T-helper 2 cell treated with Interferon-gamma antibody and Interleukin-4, amounts not matched to agents 5 μg/mL and 100 μg/mL, for 36 hours (primary cell): ENCODE measurements around the gene R3HDM2.

Experiments used
- DNase-seq: peaks from one replicate; pipeline ENCODE4 v3.0.0; 2021; ENCODE audit warnings: low spot score
- H3K27ac Mint-ChIP-seq: one replicate; pipeline ENCODE4 v1.8.0; 2021; ENCODE audit warnings: mild to moderate bottlenecking, mixed read lengths
- H3K27me3 Mint-ChIP-seq: one replicate; pipeline ENCODE4 v1.8.0; 2021; ENCODE audit warnings: low read depth, mixed read lengths
- H3K36me3 Mint-ChIP-seq: one replicate; pipeline ENCODE4 v1.8.0; 2021; ENCODE audit warnings: low read depth, mixed read lengths
- H3K4me1 Mint-ChIP-seq: one replicate; pipeline ENCODE4 v1.8.0; 2021; ENCODE audit warnings: low read depth, mixed read lengths
- H3K4me3 Mint-ChIP-seq: one replicate; pipeline ENCODE4 v1.8.0; 2022; ENCODE audit warnings: mild to moderate bottlenecking, moderate library complexity, mixed read lengths
- H3K9me3 Mint-ChIP-seq: one replicate; pipeline ENCODE4 v1.8.0; 2021; ENCODE audit warnings: mixed read lengths

R3HDM2 gene

GRCh38 chr12:57211791-57212700 lies 218.8 kb downstream of the R3HDM2 start:
- no peak for DNase-seq
- peaks cover 30% of the 10 kb centered on the region for H3K27me3 Mint-ChIP-seq
- H3K36me3 Mint-ChIP-seq: no peaks in the 10 kb centered on the region
- H3K4me3 Mint-ChIP-seq: no peak overlapping the region
- no peaks in the 10 kb centered on the region for H3K9me3 Mint-ChIP-seq
- no peak overlapping the region for H3K27ac Mint-ChIP-seq
- peaks cover 24% of the 10 kb centered on the region for H3K4me1 Mint-ChIP-seq

GRCh38 chr12:57210926-57211692 lies 219.7 kb downstream of the R3HDM2 start:
- Mint-ChIP-seq H3K27ac (no peak overlapping the region), H3K36me3 (no peaks in the 10 kb centered on the region), H3K4me3 (no peak overlapping the region), H3K4me1 (peaks cover 24% of the 10 kb centered on the region), H3K9me3 (no peaks in the 10 kb centered on the region), H3K27me3 (peaks cover 29% of the 10 kb centered on the region)
- DNase-seq: no peak

- Mint-ChIP-seq H3K4me3 (no peak overlapping the region), H3K27me3 (peaks cover 23% of the 10 kb centered on the region), H3K9me3 (no peaks in the 10 kb centered on the region), H3K4me1 (peaks cover 19% of the 10 kb centered on the region), H3K36me3 (no peaks in the 10 kb centered on the region), H3K27ac (no peak overlapping the region)
- DNase-seq: no peak
Measured at GRCh38 chr12:57210461-57210860, 220.4 kb downstream of the R3HDM2 start.

GRCh38 chr12:57209916-57210315 lies 220.9 kb downstream of the R3HDM2 start:
- no peak overlapping the region for H3K4me3 Mint-ChIP-seq
- peaks cover 17% of the 10 kb centered on the region for H3K27me3 Mint-ChIP-seq
- DNase-seq: no peak
- H3K4me1 Mint-ChIP-seq: peaks cover 16% of the 10 kb centered on the region
- no peaks in the 10 kb centered on the region for H3K9me3 Mint-ChIP-seq
- H3K27ac Mint-ChIP-seq: no peak overlapping the region
- no peaks in the 10 kb centered on the region for H3K36me3 Mint-ChIP-seq

GRCh38 chr12:57208631-57209282 lies 222.1 kb downstream of the R3HDM2 start:
- DNase-seq: no peak
- Mint-ChIP-seq H3K27me3 (peaks cover 6% of the 10 kb centered on the region), H3K9me3 (no peaks in the 10 kb centered on the region), H3K4me3 (no peak overlapping the region), H3K27ac (no peak overlapping the region), H3K4me1 (peaks cover 6% of the 10 kb centered on the region), H3K36me3 (no peaks in the 10 kb centered on the region)

GRCh38 chr12:57207731-57208630 lies 222.9 kb downstream of the R3HDM2 start:
- Mint-ChIP-seq H3K36me3 (no peaks in the 10 kb centered on the region), H3K27me3 (no peaks in the 10 kb centered on the region), H3K4me1 (no peaks in the 10 kb centered on the region), H3K4me3 (no peak overlapping the region), H3K27ac (no peak overlapping the region), H3K9me3 (no peaks in the 10 kb centered on the region)
- DNase-seq: no peak

- DNase-seq: no peak
- Mint-ChIP-seq H3K36me3 (no peaks in the 10 kb centered on the region), H3K27me3 (no peaks in the 10 kb centered on the region), H3K27ac (no peak overlapping the region), H3K4me1 (no peaks in the 10 kb centered on the region), H3K9me3 (no peaks in the 10 kb centered on the region), H3K4me3 (no peak overlapping the region)
Measured at GRCh38 chr12:57205931-57206330, 224.9 kb downstream of the R3HDM2 start.

- Mint-ChIP-seq H3K4me3 (no peak overlapping the region), H3K9me3 (no peaks in the 10 kb centered on the region)
Measured at GRCh38 chr12:57205186-57205585, 225.7 kb downstream of the R3HDM2 start.

GRCh38 chr12:57204454-57204853 lies 226.4 kb downstream of the R3HDM2 start:
- no peak for DNase-seq
- Mint-ChIP-seq H3K27ac (no peak overlapping the region), H3K9me3 (no peaks in the 10 kb centered on the region), H3K36me3 (no peaks in the 10 kb centered on the region), H3K4me1 (no peaks in the 10 kb centered on the region), H3K4me3 (no peak overlapping the region), H3K27me3 (no peaks in the 10 kb centered on the region)

More at GRCh38 chr12:57205186-57205585, 225.7 kb downstream of the R3HDM2 start:
- Mint-ChIP-seq H3K4me1 (no peaks in the 10 kb centered on the region), H3K27me3 (no peaks in the 10 kb centered on the region), H3K36me3 (no peaks in the 10 kb centered on the region), H3K27ac (no peak overlapping the region)
- DNase-seq: no peak

- H3K9me3 Mint-ChIP-seq: no peaks in the 10 kb centered on the region
- no peak for DNase-seq
- H3K4me3 Mint-ChIP-seq: no peak overlapping the region
- no peaks in the 10 kb centered on the region for H3K36me3 Mint-ChIP-seq
- H3K4me1 Mint-ChIP-seq: no peaks in the 10 kb centered on the region
- no peaks in the 10 kb centered on the region for H3K27me3 Mint-ChIP-seq
- H3K27ac Mint-ChIP-seq: no peak overlapping the region
Measured at GRCh38 chr12:57203791-57204190, 227.1 kb downstream of the R3HDM2 start.
